Stimulated activated CD8-positive, alpha-beta memory T cell treated with anti-CD3 and anti-CD28 coated beads, Interleukin-4, amount 100 ng/mL, for 1 hour (primary cell): ENCODE results near the gene RRN3.
"Not testable (repeated sequence)": the region's sequence is repeated elsewhere in the genome, so short reads cannot be mapped to it uniquely, and the experiment has no call there.

Experiments
- DNase-seq, 2 donors: peaks; one replicate each; pipeline ENCODE4 v3.0.0-alpha.2; 2020; ENCODE audit warnings: low read depth in 2 of 2, low spot score in 1 of 2

RRN3 gene

DNA sequence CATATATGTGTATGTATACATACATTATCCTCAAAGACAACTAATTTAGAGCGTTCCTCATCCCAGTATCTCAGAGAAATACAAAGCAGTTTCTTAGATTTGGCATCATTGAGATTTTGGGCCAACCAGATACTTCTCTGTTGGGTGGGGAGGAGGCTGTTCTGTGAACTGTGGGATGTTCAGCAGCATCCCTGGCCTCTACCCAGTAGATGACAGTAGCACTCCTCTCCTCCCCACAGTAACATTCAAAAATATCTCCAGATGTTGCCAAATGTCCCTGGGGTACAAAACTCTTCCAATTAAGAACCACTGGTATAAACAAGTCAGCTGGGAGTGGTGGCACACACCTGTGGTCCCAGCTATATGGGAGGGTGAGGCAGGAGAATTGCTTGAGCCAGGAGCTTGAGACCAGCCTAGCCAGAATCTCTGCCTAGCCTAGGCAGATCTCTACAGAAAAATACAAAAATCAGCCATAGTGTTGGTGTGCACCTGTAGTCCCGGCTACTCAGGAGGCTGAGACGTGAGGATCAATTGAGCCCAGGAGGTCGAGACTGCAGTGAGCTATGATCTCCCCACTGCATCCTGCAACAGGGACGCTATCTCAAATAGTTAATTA is 6.4 kb upstream of the RRN3 start:
- DNase-seq, result not testable (repeated sequence)

DNA sequence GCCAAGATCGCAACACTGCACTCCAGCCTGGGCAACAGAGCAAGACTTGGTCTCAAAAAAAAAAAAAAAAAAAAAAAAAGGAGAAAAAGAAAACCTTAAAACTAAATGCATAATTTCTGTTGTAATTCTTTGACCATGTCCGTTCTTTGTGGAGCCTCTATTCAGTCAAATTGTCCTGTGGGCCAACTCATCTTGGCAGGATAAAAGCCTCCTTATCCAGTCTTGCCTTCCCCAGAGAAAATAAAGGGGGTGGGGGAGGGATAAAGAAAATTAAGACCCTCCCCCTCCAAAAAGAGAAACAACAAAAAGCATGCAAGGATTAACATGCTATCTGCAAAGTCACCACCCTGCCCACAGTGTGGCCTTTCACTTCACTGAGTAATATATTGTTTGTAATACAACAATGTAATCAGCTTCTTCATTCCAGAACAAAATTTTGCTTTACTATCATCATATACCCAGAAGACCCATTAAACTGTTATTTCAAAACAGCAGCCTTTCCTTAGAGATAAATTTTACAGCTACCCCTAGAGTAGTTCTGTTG is 5.4 kb upstream of the RRN3 start:
- not testable (repeated sequence) for DNase-seq

DNA sequence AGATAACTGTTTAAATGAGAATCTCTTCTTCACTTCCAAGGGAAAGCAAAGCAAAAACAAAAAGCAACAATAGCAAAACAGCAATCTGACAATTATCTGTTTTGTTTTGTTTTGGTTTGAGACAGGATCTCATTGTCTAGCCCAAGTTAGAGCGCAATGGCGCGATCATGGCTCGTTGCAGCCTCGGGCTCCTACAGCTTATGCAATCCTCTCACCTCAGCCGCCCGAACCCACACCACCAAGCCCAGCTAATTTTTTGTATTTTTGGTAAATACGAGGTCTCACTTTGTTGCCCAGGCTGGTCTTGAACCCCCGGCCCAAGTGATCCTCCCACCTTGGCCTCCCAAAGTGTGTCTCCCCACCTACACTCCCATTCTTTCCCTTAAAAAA is 2.5 kb upstream of the RRN3 start:
- DNase-seq, result not testable (repeated sequence)

DNA sequence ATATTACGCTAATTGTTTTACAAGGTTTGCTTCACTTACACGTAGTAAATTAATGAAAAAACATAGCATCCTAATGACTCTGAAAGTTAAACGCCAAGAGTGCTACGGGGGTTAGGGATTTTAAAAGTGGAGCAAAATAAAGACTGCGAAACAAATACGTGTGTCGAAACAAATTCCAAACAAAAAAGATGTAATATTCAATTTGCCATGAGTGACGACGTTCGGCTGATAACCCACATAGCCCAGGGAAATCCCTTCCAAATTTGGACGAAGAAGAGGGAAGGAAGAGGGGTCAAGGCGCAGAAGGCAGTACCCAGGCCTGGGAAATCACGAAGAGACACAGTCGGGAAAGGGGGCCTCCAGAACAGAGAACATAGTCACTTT is 509 bp downstream of the RRN3 start:
- DNase-seq, result not testable (repeated sequence)

DNA sequence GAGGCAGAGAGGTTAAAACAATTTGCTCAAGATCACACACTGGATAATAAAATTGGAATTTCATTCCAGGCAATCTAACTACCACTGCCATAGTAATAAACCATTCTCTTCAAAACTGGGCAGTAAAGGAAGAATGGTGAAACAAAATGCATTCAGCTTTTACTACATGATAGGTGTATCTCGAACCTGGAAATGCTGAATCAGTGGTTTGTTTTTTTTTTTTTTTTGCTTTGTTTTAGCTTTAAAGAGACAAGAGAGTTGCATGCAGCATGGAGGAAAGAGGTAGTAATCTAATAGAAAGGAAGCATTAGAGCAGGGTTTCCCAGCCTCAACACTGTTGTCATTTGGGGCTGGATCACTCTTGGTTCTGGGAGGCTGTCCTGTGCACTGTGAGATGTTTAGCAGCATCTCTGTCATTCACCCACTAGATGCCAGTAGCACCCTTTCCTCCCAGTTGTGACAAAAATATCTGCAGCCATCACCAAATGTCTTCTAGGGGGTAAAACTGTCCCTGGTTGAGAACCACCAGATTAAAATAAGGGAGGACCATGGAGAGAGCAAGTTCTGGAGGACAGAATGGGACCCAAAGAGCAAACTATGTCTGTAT is 3.3 kb downstream of the RRN3 start:
- not testable (repeated sequence) for DNase-seq

DNA sequence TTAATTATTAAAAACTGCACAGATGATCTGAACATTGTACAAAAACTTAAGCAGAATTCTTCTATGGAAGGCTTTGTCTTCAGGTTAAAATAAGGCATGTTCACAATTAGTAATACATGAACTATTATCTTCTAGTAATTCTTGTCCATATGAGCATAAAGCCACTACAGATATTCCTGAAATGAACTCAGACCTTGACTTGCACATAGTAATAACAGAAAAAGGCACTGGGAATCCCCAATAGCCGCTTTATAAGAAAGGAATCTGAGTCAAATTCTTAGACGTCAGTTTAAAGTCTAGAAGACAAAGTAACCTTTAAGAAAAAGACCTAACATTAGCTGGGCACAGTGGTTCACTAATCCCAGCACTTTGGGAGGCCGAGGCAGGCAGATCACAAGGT is 11.3 kb downstream of the RRN3 start:
- DNase-seq, result not testable (repeated sequence)

DNA sequence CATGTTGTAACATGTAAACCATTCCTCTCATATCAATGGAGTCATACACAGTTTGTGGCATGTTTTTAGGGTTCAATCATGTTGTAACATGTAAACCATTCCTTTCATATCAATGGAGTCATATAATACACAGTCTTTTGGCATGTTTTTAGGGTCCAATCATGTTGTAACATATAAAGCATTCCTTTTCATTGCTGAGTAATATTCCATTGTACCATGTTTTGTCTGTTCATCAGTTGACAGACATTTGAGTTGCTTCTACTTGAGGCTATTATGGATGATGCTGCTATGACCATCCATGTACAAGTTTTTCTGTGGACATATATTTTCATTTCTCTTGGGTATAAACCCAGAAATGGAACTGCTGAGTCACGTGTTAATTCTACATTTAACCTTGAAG is 13.2 kb downstream of the RRN3 start:
- not testable (repeated sequence) for DNase-seq

DNA sequence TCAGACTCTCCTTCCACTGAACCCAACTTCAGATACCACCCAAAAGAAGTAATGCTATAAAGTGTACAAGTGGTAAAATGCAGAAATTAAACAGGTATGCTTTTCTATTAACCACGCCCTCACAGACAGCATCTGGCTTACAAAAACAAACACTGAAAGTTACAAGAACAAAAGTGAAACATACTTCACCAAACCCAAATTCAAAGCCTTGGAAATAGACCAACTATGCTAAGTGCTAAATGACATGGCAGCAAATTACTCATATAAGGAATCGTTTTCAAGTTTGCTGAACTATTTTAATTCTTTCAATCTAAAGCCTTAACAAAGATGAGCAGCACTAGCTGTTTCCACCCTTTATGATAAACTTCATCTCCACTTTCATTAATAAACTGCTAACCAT is 17.9 kb downstream of the RRN3 start:
- DNase-seq, result not testable (repeated sequence)

DNA sequence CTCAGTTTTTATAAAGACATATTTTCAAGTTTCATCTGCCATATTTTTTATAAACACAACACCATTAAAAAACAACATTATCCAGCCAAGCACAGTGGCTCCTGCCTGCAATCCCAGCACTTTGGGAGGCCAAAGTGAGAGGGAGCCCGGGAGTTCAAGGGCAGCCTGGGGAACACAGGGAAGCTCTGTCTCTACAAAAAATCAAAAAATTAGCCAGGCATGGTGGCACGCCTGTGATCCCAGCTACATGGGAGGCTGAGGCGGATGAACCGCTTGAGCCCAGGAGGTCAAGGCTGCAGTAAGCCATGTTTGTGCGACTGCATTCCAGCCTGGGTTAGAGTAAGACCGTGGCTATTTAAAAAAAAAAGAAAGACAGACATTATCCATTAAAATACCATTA is 21.0 kb downstream of the RRN3 start:
- DNase-seq, result no peak

DNA sequence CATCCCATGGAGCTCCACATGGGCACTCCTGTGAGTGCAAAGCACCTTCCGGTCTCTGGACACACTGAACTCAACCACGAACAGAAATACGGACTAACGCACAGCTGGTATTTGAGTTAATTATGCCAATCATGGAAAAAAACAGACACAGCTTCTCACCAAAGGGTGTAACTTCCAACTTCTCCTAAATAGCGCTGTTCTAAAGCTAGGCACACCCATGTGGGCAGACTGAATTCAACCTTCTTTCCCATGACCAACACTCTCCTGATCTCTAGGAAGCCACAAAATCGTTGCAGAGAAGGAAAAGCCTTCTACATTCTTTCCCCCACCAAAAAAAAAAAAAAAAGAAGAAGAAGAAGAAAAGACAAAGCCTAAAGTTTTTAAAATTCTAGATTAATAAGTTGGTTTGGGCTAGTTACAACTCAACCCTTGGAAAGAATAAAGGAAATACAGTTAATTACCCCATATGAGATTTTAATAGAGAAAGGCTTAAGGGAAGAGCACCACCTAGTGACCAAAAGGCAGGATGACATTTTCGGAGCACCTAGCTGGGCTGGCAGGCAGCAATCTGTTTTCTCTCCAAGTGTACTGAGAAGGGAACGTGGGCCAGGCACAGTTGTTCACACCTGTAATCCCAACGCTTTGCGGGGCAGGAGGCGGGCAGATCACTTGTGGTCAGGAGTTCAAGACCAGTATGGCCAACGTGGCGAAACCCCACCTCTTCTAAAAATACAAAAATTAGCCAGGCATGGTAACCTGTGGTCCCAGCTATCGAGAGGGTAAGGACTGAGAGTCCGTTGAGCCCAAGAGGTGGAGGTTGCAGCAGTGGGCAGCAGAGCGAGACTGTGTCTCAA is 21.9 kb downstream of the RRN3 start:
- DNase-seq, result not testable (repeated sequence)

DNA sequence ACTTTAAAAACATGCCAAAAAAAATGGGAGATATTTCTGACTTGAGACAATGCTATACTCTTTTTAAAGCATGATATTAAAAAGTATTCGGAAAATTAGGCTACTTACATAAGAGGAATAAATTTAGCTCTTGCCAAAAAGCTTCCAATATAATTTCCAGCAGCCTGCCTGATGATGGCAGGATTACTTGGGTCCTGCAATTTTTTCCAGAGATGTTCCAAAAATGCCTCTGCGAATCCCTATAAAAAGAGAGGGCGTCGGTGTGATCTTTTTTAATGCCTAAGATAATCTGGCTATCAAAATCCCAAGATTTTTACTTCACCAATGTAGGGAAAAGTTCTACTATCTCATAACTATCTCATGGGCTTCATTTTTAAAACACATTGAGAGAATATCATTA is 23.1 kb downstream of the RRN3 start:
- not testable (repeated sequence) for DNase-seq

DNA sequence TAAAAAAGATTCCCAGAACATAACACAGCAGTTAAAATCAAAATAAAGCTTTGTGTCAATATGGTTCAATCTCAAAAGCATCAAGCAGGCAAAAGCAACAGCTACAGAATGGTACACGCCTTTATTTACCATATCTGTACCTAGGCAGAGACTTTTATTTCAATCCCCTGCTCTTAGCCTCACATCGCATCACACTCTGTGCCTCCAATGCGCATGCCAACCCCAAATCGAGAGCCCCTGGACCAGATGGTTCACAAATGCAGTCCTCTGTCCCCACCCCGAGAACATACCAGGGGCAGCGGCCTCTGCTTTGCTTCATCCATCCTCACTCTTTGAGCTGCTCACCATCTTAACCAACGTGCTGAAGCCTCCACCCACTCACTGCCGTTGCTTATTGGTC is 27.4 kb downstream of the RRN3 start:
- not testable (repeated sequence) for DNase-seq

DNA sequence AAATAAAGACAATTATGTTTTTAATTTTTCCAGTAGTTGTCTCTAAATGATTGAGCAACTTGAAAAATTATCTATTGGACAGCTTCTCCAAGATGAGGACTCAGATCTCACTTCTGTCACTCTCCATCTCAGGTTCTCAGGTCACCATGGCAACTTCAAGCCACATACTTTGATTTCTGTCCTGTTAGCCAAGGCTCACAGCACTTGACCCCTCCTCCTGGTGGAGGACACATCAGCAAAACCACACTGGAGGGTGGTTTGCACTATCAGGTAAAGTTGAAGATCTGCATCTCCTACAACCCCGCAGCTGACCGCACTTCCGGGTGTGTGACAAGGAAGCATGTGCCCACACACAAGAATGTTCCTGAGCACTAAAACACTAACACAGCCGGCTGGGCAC is 28.1 kb downstream of the RRN3 start:
- DNase-seq, result not testable (repeated sequence)

DNA sequence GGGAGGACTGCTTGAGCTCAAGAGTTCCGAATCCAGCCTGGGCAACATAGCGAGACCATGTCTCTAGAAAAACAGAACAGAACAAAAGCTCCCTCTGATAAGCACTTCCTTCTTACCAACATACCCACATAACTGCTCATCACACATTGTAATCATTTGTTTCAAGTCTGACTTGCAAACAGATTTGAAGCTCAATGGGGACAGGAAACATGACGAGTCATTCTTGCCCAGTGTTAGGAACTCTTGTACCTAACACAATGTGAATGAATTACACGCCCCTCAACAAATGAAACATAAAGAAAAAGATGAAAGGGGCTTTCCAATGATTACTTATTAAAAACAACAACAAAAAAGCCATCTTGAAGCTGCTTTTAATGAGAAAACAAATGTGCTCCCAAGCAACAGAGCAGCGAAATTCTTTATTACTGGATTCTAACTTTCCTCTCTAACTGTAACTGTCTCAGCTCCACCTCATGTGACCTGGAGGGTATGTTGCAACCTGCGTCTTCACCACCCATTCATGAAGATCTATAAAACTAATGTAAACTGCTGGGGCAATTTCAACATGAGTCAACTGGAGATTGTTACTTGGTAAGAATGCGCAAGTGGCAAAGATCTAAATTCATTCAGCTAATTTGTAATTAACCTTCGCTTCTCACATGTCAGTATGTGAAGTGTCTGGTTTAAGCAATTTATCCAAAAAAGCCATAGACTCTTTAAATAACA is 31.8 kb downstream of the RRN3 start:
- DNase-seq, result not testable (repeated sequence)

DNA sequence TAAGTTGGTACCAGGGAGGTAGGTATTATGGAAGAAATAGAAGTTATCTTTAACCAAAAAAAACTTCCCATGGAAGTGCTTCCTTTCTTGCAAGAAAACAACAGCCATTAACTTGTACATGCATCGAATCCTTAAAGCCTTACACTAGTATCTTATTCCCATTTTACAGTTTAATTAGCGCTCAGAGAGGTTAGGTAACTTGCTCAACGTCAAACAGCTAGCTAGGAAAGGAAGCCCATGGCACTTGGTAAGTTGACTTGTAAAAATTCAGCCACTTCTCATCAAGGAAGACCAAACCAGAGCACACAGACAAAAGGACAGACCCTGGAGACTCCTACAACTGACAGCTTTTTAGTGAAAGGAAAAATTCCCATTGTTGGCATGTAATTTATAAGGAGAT is 34.7 kb downstream of the RRN3 start:
- DNase-seq, result no peak

DNA sequence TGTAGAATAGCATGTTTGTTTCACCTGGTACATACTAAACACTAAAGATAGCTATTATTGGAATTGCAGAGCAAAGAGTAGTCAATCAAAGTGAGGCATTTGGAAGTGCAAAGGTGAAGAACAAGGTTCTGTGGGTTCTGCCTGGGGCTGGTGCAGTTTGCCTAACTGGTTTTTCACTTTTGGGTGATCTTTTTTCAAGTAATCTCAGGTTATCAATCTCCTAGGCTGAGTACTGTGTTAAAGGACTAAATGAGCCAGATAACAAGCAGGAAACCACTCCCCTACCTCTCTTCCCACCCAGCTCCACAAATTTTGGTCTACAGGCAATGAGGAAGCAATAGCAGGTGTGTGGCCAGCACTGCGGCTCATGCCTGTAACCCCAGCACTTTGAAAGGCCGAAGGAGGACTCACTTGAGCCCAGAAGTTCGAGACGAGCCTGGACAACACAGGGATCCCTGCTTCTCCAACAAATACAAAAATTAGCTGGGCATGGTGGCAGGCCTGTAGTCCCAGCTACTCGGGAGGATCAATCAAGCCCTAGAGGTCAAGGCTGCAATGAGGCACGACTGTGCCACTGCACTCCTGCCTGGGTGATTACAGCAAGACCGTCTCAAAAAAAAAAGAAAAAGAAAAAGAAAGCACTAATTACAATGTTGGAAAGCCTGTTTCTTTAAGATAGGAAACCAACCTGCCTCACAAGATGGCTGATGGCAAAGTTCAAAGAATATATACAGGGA is 36.2 kb downstream of the RRN3 start:
- DNase-seq, result no peak

DNA sequence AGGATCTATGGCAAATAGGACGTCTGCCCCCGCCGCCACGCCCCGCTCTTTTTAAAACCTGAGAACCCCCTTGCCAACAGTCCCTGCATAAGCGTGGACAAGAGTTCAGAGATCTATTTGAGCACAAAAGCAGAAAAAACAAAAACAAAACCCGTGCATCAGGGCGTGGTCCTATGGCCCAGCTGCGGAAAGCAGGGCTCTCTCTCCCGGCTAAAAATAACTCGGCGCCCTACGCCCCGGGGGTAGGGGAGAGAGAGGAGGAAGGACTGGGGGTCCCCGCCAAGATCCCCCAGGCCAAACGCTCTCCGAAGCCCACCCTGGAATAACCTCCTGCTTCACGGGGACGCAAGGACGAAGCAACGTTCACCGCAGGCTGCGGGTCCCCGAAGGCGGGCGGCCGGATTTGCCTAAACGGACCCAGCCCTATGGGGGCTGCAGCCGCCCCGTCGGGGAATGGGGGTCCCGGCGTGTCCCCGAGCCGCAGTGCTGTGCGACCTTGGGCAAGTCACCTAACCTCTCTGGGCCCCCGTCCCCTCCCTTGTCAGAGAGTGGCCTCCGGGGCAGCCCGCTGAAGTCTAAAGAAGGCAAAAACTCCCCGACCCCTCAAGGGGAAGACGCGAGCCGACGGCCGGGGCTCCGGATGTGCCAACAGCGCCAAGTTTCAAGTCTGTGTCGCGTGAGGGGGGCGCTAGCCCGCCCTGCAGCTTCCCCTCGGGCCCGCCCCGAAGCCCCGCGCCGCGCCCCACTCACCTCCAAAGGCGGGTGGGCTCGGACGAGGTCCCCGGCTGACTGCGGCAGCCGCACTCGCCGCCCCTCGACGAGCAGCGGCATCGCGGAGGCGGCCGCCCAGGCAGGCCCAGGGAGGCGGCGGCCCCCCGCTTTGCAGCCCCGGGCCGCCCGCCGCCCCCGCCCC is 38.7 kb downstream of the RRN3 start:
- peak; percentile 38 to 50 for DNase-seq

DNA sequence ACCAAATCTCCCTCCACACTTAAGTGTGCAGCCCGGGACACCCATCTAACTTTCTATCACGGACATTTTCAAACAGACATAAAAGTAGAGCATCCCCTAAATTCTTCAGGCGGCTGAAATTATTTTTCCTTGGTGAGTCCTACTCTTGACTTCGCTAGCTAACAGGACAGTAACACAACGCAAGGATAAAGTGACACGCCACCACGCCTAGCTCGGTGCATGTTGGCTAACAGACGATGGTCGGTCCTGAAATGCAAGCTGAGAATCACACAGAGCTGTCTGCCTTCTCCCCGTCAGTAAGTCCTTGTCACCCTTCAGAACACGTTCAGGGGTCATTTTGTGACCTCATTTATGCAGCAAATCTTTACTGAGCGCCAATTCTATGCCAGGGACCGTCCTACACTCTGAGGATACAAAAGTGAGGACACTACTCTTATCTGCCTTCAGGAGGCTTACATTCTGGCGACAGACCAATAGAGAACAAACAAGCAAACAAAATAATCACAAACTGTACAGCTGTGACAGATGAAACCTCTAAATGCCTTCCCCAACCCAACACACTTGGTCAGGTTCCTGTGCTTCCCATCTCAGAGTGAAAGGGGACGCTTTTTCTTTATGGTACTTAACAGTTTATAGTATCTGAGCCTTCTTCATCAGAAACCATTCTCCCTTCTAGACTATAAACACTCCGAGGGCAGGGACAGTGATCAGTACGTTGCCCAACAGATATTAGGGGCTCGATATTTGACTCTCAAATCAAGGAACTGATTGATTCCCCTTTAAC is 39.5 kb downstream of the RRN3 start:
- DNase-seq, result no peak

DNA sequence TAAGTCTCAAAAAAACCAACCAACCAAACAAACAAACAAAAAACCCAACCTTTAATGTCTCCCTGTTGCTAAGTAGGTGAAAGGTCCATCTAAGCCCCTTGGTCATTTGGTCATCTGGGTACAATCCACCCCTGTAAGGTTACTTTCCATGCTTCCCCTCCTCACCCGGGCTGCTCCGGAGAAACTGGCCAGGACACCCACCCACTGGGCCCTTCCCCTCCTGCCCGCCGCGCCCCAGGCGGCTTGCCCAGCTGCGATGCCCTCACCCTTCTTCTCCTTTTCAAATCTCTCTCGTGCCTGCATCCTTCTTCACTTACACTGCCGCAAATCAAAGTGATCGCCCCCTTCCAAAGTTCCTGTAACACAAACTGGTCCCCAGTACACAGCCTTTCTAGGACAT is 40.2 kb downstream of the RRN3 start:
- no peak for DNase-seq
